HG03354 (cell line): Measurements from ENCODE around the gene ASB2.

Experiments
- ATAC-seq: cut with Tn5 transposase; IDR thresholded peaks from one replicate; pipeline ENCODE4 v1.9.1; 2021; ENCODE audit warnings: mild to moderate bottlenecking; ENCODE audit not compliant: unreplicated experiment, poor library complexity, severe bottlenecking

Gene ASB2

DNA sequence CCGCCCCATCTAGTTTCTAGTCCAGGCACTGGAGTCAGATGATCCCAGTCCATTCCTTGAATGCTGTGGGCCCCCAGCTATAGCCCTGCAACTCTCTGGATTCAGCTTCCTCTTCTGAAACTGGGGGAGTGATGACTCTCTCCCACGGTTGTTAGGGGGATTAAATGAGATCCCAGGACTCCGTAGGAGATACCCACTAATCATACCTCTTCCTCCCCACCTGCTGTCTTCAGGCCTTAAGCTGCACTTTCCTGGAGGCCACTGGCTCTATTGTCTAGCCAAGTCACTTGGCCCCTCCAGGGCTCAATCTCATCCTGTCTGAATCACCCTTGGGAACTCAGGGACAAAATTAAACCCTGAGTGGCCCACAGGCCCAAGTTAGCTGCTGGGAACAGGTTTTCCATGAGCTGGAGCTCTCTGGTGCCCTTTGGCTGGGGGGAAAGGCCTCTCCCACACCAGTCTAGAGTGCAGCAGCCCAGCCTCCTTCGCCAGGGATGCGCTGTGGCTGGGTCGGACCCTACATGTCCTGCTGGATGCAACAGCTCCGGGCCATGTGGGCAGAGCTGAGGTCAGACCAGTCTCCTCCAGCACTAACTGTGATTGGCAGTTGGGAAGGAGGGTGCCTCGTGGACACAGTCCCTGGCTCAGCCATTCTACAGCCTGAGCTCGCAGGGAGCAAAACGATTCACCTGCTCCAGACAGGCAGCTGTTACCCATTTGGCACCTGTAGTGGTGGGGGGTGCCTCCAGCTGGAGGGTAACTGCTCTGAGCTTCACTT is 6.0 kb upstream of the ASB2 start:
- ATAC-seq, result no peak

DNA sequence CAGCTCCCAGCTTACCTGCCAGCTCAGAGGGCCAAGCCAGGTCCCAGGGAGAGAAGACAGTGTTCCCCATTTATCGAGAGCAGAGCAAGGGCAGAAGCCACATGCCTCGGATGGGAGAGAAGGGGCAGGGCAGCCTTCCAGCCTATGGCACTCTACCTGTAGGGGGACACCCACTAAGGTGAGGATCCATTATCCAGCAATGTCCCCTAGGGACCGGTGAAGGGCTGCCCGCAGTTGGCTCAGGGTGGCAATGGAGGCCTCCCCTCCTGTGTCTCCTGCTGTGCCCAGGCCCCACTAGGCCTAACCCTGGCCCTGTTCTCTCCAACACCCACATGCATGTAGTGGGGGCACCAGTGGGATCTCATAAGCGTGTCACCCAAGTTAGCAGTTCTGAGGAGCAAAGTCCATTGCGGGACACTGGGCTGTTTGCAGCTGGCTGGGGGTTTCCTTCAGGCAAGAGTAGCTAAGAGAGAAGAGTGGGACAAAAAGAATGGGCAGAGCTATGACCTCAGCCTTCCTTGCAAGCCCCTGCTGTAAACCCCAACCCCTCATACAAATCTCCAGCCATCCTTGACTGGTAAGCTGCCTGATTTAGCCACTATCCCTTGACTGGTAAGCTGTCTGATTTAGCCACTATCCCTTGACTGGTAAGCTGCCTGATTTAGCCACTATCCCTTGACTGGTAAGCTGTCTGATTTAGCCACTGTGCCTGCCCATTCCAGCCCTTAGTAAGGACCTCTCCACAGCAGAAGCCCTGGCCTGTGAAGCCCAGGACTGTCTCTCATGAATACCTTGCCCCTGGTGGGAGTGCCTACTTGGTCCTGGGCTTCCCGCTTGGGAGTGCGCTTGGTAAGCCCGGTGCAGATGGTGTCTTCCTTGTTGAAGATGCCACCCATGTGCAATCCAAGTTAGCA is 5.2 kb upstream of the ASB2 start:
- no peak for ATAC-seq

DNA sequence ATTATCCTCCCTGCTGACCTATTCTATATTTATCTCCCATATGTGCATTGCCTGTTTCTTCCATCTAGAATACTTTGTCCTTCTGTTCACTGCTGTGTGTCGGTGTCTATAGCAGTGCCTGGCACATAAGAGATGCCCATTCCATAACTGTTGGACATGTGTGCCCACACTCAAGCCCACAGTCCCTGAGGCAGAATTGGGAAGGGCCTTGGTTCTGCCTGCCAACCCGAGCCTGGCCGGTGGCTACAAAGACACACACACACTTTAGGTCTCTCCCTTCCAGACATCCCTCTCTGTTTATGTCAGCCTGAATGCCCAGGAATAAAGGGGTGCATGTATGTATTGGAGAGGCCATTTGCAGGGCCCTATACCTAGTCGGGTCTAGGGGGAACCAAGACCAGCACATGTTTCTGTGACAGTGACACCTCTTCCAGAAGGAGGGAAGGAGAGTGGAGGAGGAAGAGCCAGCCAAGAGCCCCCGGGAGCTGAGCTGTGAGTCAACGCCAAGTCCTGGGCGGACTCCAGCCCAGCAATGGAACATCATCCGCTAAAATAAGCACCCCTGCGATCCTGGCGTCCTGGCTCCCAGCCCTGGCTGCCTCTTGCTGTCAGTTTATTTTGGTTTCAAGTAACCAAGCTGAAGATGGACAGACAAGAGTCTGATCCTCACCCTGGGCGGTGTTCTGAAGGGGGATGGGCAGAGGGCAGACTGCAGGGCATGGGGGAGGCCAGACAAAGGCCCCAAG is 4.3 kb upstream of the ASB2 start:
- ATAC-seq, result no peak

DNA sequence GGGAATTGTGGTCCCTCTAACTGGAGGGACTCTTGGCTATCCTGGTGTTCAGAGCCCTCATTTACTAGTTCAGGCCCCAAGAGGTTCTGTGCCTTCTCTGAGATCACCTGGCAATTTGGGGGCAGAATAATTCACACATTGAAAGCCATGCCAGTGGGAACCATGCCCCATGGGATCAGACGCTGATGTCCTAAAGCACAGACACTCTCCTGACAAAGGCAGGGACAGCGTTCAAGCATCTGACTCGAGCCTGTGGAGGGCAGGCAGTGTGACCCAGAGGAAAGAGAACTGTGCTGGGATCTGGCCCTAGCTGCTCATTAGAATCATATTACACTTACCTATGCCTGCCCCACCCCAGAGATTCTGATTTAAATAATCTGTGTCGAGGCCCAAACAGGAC is 2.4 kb upstream of the ASB2 start:
- peak; percentile 4 for ATAC-seq

DNA sequence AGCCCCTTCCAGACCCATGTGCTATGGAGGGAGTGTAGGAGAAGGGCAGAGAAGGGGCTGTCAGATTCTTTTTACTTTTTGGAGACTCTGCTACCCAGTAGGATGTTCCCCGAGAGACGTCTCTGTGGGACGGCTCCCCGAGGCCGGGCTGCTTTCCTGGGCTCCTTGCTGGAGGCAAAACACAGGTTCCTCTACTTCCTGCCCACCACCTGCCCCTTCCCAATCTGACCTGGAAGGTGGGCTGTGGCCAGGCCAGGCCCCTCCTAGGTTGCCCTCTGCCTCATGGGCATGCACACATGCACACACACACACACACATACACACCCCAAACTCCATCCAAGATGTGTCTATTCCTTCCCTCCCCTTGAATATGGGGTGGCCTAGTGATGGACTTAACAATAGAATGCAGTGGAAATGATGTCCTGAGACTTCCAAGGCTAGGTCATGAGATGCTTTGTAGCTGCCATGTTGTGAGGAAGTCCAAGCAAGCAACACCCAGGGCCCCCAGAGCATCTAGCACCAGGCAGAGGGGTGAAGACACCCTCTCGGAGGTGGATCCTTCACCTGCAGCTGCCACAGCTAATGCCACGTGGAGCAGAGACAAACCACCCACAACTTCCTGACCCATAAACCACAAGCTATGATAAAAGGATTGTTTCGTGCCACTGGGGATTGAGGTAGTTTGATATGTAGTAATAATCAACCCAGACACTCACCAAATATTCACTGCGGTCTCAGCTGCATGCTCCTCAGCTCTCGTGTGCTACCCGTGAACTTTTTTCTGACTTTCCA is 1.6 kb upstream of the ASB2 start:
- peak; percentile 69 for ATAC-seq

DNA sequence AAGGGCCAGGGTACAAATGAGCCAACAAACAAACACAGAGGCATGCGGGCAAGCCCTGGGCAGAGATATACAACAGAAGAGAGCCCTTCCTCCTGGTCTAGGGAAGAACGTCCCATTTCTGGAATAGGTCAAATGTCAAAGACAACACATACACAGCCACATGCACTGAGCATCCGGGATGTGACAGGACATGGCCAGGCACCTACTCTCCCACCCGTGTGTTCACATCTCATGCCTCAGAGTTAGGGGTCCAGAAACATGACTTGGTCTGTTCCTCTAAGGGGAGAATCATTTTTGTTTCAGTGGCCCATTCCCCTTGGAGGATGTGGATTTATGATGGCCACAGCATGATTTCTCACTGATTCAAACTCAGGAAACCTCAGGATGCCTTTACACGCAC is 801 bp upstream of the ASB2 start:
- ATAC-seq, result no peak

DNA sequence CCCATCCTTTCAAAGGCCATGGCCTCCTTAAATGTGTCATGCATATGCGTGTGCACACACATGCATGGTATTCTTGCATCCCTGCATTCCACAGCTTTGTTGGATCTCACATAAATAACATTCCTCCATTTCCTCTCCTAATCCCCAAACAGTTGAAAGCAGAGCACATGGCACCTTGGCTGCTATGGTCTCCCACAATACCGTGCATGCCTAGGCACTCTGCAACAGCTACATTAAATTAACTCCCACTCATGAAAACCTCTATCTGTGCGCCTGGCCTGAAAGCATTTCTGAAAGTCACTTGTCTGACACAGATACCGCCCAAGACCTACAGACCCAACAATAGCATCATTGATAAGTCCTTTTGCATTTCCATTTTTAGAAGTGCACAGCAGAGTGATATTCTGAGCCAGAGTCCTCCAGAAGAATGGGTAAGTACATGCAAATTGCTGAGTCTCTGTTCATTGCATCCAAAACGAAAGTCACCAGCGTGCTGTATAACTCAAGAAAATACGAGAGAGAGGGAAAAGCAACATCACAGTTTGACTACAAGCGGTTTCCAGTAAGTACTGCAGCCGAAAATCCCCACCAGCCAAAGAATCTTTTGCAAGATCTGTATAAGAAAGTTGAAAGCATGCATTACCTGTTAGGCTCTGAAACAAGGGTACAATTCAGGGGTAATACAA is 436 bp downstream of the ASB2 start:
- peak; percentile 56 for ATAC-seq

DNA sequence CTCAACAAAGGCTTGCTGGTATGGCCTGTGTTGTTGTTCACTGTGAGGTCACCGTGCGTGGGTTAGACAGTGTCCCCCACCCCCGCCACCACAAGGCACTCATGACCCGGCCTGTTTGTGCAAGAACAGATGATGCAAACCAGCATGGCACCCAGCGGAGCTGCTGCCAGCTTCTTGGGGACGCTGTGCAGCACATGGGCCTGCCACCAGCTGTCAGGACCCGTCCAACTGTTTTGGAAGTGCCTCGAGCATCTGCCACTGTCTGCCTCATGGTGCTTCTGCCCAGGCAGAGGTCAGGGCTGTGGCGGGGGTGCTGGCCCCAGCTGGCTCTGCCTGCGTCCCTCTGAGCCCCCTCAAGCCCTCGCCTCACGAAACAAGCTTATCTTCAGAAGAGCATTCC is 1.5 kb downstream of the ASB2 start:
- no peak for ATAC-seq

DNA sequence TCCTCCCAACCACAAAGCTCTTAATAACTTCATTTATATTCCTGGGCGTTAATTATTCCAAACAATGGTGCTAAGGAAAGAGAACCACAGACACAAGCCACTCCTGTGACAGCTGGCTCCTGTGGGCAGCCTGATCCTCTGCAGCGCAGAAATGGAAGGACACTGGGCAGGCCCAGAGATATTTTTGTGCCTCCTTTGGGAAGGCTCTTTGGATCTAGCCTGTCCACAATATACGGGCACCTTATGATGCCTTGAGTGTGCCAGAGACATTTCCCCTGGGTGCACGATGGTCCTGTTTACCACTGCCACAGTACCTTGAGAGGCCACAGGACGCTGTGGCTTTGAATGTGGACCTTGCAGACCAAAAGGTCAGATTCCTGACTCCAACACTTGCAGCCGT is 2.1 kb downstream of the ASB2 start:
- no peak for ATAC-seq

DNA sequence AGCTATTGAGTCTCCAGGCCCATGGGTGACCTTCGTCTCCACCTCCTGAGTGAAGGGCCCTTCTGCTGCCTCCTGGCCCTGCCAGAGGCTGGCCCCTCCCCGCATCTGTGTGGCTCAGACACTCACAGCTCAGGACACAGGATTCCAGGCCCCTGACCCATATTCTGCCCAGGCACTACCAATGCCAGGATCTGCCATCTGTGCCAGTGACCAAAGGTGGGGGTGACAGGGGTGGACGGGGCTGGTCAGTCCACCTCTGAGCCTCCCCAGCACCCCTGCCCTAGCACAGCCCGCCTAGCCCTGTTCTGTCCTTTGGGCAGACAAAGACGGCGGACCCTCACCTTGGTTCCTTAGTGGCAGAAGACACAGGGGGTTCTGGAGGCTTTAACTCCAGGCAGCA is 2.8 kb downstream of the ASB2 start:
- ATAC-seq, result no peak

DNA sequence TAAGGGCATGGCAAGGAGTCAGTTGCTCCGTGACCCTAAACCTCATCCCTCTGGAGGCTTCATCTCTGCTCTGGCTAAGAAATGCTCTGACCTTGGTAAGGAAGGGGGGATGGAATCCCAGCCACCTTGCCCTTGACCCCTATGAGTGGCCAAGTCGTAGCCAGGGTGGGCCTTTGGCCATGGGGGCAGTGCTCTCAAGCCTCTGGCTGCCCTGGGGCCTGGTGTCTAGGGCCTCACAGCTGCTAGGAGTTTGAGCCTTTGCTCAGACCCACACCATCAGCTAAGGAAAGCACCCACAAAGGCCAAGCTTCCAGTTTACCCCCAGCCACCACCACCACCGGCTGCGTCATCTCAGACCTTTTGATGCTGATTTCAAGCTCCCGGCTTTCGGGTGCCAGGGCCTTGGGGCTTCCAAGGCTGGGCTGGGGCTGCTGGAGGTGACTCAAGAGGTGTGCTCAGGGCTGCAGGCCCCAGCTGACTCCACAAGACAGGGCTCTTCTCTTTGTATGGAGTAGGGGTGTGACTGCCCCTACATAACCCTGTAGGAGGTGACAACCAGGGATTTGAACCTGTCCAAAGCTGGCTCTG is 3.7 kb downstream of the ASB2 start:
- no peak for ATAC-seq

DNA sequence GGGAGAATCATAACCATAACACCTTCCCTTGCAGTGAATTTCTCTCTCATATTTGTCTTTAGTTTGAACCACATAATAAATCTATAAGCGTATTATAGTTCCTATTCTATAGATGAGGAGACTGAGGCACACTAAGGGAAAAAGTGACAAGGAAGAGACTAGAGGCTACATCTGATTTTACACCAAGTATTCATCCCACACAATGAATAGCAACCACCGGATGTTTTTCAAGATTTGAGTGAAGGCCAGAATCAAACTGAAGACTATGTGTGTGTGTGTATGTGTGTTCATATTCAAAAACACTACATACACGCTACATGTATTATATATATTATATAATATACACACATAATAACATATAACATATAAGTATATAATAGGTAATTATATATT is 4.7 kb downstream of the ASB2 start:
- no peak for ATAC-seq

DNA sequence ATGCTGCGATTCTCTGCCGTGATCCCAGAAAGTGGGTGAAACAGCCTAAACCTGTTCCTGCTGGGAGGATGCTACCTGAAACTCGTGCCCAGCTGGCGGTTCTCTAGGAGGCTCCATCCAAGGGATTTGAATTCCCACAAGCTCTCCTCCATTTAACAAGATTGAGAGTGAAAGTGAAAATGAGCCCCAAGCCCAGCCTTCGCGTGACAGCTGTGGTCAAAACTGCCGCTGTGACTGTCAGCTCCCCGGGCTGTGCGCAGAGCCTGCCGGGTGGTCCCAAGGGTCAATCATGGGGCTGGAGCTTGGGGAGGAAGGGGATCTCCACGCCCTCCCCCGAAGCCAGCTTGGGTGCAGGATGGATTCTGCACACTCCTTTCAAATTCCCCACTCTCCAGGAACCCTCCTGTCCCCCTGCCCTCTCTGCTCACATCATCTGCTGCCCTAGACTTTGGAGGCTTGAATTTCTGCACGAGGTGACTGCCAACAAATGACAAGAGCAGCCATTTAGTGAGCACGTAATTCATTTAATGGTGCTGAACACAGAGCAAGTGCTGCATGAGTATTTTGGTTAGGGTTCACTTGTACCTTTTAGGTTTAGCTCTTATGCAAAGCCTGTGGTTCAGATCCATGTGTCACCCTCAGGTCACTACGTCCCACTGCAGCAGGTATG is 5.3 kb downstream of the ASB2 start:
- ATAC-seq, result peak; percentile 54

DNA sequence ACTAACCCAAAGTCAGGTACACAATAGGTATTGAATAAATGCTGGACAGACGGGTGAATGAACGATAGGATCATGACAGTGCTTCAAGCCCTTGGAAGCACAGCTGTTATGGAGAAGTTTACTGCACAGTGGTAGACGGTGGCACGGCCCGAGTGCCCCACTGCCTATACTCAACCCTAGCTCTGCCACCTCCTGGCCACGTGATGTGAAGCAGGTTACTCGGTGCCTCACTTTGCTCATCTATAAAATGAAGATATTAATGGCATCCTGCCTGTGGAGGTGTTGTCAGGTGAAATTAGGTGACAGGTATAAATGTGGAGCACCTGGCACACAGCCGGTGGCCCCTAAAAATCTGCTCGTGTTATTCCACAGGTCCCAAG is 5.8 kb downstream of the ASB2 start:
- ATAC-seq, result peak; percentile 37

DNA sequence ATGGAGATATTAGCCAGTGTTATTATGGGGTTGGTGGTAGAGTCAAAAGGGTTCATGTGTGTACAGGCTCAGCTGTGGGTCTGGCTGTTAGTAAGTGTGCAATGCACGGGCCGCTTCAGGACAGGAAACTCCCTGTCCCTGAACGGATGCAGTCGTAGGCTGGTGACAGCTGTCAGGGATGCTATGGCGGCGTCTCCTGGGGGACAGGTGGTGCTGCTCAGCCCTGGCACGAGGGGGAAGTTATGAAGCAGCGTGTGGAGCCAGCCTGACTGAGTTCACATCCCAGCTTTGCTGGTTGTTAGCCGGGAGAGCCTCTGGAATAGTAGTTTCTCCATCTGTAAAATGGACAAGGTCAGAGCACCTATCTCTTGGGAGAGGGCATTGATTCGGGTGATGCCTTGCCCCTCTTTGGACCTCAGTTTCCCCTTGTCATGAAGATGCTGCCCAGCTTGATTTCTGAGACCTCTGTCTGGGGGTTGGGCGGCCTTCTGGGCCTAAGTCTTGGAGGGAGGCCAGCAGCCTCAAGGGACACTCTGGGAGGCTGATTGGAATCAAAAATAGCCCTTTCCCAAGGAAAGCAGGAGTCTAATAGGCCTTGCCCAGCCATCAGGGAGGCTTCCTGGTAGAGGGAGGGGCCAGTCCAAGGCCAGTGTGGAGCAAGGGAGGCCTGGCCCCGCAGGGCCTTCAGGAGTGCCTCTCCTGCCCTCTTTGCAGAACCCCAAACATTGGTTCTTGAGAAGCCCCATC is 7.1 kb downstream of the ASB2 start:
- ATAC-seq, result peak; percentile 31

DNA sequence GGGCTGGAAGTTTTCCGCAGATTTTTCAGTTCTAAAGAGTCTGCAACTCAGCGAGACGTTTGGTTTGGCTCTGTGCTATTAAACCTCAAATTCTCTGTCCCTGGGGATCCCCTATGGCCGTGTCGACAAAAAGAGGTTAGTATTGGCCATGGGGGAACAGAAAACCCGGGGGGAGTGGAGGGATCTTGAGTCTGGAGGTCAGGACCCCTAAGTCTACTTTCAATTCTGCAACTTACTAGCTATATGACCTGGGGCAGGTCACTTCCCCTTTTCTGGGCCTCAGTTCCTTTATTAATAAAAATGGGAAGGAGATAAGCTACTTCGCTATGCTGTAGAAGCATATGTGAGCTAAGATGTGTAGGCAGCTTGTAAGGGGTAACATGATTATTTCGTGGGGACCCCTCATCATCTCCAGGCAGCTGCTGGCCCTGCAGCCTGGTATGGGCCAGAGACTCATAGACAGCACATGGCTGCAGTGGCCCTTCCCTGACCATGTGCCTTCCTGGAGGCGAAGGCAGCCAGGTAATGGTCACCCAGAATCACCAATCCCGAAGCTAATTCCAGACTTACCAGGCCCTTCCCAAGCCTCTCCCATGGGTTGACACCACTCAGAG is 8.6 kb downstream of the ASB2 start:
- peak; percentile 42 for ATAC-seq

DNA sequence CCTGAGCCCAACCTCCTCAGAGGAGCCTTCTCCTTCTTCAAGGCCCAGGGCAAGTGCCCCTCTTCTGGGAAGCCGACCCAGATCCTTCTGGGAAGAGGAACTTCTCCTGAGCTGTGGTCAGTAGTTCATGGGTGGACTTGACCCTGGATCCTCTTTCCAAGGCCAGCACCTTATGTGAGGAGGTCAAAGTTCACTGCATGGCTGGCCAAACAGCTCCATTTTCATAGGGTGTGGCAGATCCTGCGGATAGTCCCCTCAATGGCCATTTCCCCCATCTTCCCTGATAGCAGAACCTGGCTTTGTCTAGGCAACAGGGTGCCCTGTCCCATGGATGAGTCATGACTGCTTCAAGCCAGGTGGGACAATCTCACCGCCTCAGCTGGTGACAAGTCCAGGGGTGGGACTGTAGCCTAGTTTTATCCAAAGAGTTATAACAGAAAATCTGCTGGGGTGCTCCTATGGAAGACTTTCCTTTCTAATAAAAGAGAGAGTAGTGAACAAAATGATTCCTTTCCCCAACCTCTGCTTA is 10.4 kb downstream of the ASB2 start:
- no peak for ATAC-seq
